Ovary (tissue), 9 donors: Measurements from ENCODE around the gene HS3ST6. TPM values are rescaled to one million over a fixed set of nuclear protein-coding genes. Genes with fewer than 3 reads are reported as not detected.
"Not testable (repeated sequence)": the region's sequence is repeated elsewhere in the genome, so short reads cannot be mapped to it uniquely, and the experiment has no call there.

Experiments used
- DNase-seq, 5 donors: peaks; one replicate each; pipeline ENCODE4 v3.0.0-alpha.2; 2019 to 2020
- H3K27ac ChIP-seq, 2 donors: fragments of 200-600 bp; one replicate each; pipeline versions ENCODE4 v1.5.1 to v1.8.0; 2019 to 2022
- H3K27me3 ChIP-seq: fragments of 200-600 bp; one replicate; pipeline ENCODE4 v1.8.0; 2022
- H3K36me3 ChIP-seq: fragments of 200-600 bp; sonication (generic); one replicate; pipeline ENCODE4 v1.5.1; 2019
- H3K4me1 ChIP-seq: one replicate; pipeline ENCODE4 v1.8.1; 2013; ENCODE audit warnings: mild to moderate bottlenecking, moderate library complexity; ENCODE audit not compliant: insufficient read depth
- H3K4me3 ChIP-seq: fragments of 200-600 bp; sonication (generic); one replicate; pipeline ENCODE4 v1.5.1; 2017
- H3K9me3 ChIP-seq, 2 donors: fragments of 200-600 bp in 1 of 2; sonication (generic) in 1 of 2; one replicate each; pipeline versions ENCODE4 v1.5.1 to v1.8.1; 2013 to 2019; ENCODE audit warnings: mild to moderate bottlenecking in 1 of 2, moderate library complexity in 1 of 2
- CTCF ChIP-seq, 3 donors: fragments of 450-650 bp in 2 of 3; fragments of 200-600 bp in 1 of 3; IDR thresholded peaks; one replicate each; pipeline versions ENCODE4 v1.5.1 to v1.8.0; 2016 to 2022; ENCODE audit warnings: antibody characterized with exemption in 3 of 3, mild to moderate bottlenecking in 1 of 3
- EP300 ChIP-seq: sonication (generic); formaldehyde crosslinking; IDR thresholded peaks from one replicate; pipeline ENCODE4 v1.6.1; 2017; ENCODE audit warnings: antibody characterized with exemption
- POLR2A ChIP-seq: fragments of 450-650 bp; IDR thresholded peaks from one replicate; pipeline ENCODE4 v1.6.1; 2017; ENCODE audit warnings: antibody characterized with exemption, mild to moderate bottlenecking, moderate library complexity
- WGBS, 3 donors: extraction: QIAGEN DNeasy Blood & Tissue Kit in 1 of 3; methylation state at CpG; one replicate each; pipeline versions ENCODE4 v1.1.5 to v1.1.7; 2013 to 2017; 5-methylcytosine and 5-hydroxymethylcytosine counted together
- intact Hi-C, 4 donors: fragments of 100-400 bp; cut with DNase I; formaldehyde crosslinking; loops; one replicate each; pipeline versions ENCODE4 v1.11.0 to v1.15.1; 2022 to 2023
- polyA plus RNA-seq, 2 donors: library from polyadenylated mRNA; stranded (reverse); fragments of 200-250 nt in 1 of 2; fragments of 350-450 nt in 1 of 2; fragmentation: Illumina TruSeq in 1 of 2; extraction: RNeasy Lipid Tissue Mini Kit (QIAGEN cat#74804) in 1 of 2; gene quantifications; one replicate each; pipeline ENCODE4 v1.2.3, GENCODE V29; 2013 to 2014
- total RNA-seq, 7 donors: library from RNA; depleted of rRNA in 2 of 7; stranded (reverse); fragments of >200 nt in 2 of 7; fragmentation: NEBNext Ultra II Directional in 3 of 7; extraction: Animal tissue kit (Norgen Biotek cat#: 25700) in 3 of 7; gene quantifications; one replicate each; pipeline versions ENCODE4 v1.1.0 to v1.2.4, GENCODE V29; 2016 to 2023
- donor health status: DM: no; HTN: no; CAD: no; lungs with moderate emphysema.
- donor health status: DM: no; HTN: no; CAD: no.
- donor health status: Bipolar disorder and iron deficiency.
- donor health status: DM: yes; HTN: yes; CAD: no.
- donor health status: DM: no; HTN: no; CAD: no.
- donor health status: DM: yes; HTN: yes; CAD: no.

Gene HS3ST6
- total and polyA plus RNA-seq, 9 donors = 0.69 to 1.8 TPM; not detected in 7

GRCh38 chr16:1887711-1888354 lies 30.4 kb downstream of the HS3ST6 start:
- H3K4me3 ChIP-seq = no peak overlapping the region
- H3K4me1 ChIP-seq = no peaks in the 10 kb centered on the region
- no peak for TF ChIP-seq EP300
- no peak for TF ChIP-seq POLR2A
- no peak for TF ChIP-seq CTCF (IDR thresholded peaks at IDR 0.05)
- no peaks in the 10 kb centered on the region for H3K27me3 ChIP-seq
- WGBS, 3 donors = 66 to 72% (median 69%) methylated on average over 14 of the region's 14 CpGs
- no peak for DNase-seq
- H3K36me3 ChIP-seq = no peaks in the 10 kb centered on the region
- H3K9me3 ChIP-seq = no peaks in the 10 kb centered on the region
- H3K27ac ChIP-seq = no peak overlapping the region
- intact Hi-C loops = no loop called here

- Histone ChIP-seq H3K4me3 (no peak overlapping the region), H3K36me3 (no peaks in the 10 kb centered on the region), H3K27me3 (no peaks in the 10 kb centered on the region), H3K27ac (no peak overlapping the region), H3K4me1 (no peaks in the 10 kb centered on the region), H3K9me3 (no peaks in the 10 kb centered on the region)
- TF ChIP-seq POLR2A (no peak), EP300 (no peak), CTCF (IDR thresholded peaks at IDR 0.05) (no peak)
- intact Hi-C loops = no loop called here
- no peak for DNase-seq
- WGBS, 3 donors = 70 to 78% (median 72%) methylated on average over 5 of the region's 5 CpGs
Measured at GRCh38 chr16:1884889-1885288, 33.3 kb downstream of the HS3ST6 start.

- WGBS, 3 donors = 54 to 65% (median 61%) methylated on average over 13 of the region's 13 CpGs
- TF ChIP-seq POLR2A (no peak), EP300 (no peak), CTCF (IDR thresholded peaks at IDR 0.05) (no peak)
- DNase-seq = no peak
- Histone ChIP-seq H3K27ac (no peak overlapping the region), H3K4me3 (no peak overlapping the region), H3K4me1 (no peaks in the 10 kb centered on the region), H3K9me3 (no peaks in the 10 kb centered on the region), H3K36me3 (no peaks in the 10 kb centered on the region), H3K27me3 (no peaks in the 10 kb centered on the region)
- intact Hi-C loops = no loop called here
Measured at GRCh38 chr16:1884155-1884760, 34.0 kb downstream of the HS3ST6 start.

GRCh38 chr16:1881172-1881571 lies 37.0 kb downstream of the HS3ST6 start:
- DNase-seq, H3K4me3 ChIP-seq, H3K36me3 ChIP-seq, H3K9me3 ChIP-seq, H3K27me3 ChIP-seq, H3K4me1 ChIP-seq, H3K27ac ChIP-seq, intact Hi-C loops: not testable (repeated sequence)
- WGBS, 3 donors = 69 to 76% (median 73%) methylated on average over 9 of the region's 9 CpGs

GRCh38 chr16:1879477-1879876 lies 38.7 kb downstream of the HS3ST6 start:
- Histone ChIP-seq H3K9me3 (no peaks in the 10 kb centered on the region), H3K4me3 (no peak overlapping the region), H3K27me3 (no peaks in the 10 kb centered on the region), H3K36me3 (no peaks in the 10 kb centered on the region), H3K4me1 (no peaks in the 10 kb centered on the region), H3K27ac (no peak overlapping the region)
- intact Hi-C loops = no loop called here
- WGBS, 3 donors = 30 to 60% (median 33%) methylated on average over 2 of the region's 2 CpGs
- no peak for TF ChIP-seq EP300
- no peak for TF ChIP-seq POLR2A
- no peak for TF ChIP-seq CTCF (IDR thresholded peaks at IDR 0.05)
- no peak for DNase-seq
